GM21526 (cell line): Measurements from ENCODE around the gene B3GNT2.
"Not testable (repeated sequence)": the region's sequence is repeated elsewhere in the genome, so short reads cannot be mapped to it uniquely, and the experiment has no call there.

ENCODE experiments used
- ATAC-seq: cut with Tn5 transposase; IDR thresholded peaks from one replicate; pipeline ENCODE4 v1.9.1; 2021; ENCODE audit warnings: moderate library complexity; ENCODE audit not compliant: unreplicated experiment, low FRiP score

Gene B3GNT2

DNA sequence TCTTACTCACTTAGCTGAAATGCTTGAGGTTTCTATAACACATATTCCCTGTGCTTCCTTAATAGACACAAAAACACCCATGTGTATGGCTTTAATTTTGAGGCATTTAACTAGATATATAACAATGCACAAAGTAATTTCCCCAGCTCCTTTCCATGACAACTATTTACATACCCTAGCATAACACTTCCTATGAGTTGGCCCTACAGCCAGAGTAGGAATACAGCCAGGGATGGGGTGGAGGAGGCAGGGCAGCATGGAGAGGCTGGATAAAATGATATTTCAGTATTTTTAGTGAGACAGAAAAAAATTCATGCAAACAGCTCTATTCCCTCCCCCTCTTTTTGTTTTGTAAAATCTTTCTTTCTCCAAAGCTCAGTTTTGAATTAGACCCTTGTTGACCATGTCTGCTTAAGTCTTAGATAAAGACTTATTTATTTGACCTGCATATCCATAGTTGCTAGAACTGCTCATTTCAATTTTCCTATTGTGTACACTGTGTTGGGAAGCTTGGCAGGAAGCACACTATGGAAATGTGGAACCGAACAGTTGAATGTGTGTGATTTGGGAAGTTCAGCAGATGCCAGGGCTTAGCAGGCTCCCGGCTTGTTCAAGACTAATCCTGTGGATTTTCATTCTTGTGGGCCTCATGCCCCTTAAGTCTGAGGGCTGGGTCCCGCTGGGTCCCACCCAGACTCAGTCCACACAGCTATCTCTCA is 11.2 kb upstream of the B3GNT2 start:
- ATAC-seq: no peak

GRCh38 chr2:62185475-62186155 is 10.3 kb upstream of the B3GNT2 start:
- ATAC-seq: no peak

DNA sequence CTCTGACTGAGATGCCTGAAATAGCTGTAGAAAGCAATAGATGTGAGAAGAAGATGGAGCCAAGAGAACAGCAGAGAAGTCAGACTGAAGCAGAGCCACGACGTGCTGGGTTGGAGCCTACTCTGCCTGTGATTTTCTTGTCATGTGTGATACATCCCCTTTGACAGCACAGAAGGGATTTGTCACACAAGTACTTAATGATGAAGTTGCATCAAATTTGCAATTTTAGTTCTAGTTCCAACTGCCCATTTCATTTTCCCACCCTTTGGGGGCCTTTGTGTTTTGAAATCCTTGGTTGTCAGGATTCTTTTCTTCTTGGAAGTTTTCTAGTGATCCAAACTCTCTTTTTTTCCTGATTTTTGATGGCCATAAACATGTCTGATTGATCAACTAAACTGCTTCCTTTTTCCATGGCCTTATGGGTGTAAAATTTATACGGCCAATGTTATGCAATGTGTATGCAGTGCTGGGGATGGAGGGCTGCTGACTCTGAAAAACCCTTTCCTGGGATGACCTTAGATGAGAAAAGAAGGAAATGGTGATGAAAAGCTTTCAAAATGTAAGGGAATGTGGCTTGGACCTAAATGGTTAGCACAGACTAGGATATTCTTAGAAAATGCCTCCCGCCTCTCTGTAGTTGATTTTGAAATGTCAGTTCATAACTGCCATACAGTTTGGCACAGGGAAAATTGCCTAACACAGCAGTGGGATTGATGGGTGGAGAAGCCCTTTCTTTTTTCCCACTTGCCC is 9.6 kb upstream of the B3GNT2 start:
- ATAC-seq: no peak

- no peak for ATAC-seq
These were observed 8.7 kb upstream of the B3GNT2 start for GRCh38 chr2:62187246-62187645.

GRCh38 chr2:62188416-62188815 is 7.5 kb upstream of the B3GNT2 start:
- ATAC-seq: no peak

GRCh38 chr2:62189196-62189595 is 6.7 kb upstream of the B3GNT2 start:
- ATAC-seq: no peak

DNA sequence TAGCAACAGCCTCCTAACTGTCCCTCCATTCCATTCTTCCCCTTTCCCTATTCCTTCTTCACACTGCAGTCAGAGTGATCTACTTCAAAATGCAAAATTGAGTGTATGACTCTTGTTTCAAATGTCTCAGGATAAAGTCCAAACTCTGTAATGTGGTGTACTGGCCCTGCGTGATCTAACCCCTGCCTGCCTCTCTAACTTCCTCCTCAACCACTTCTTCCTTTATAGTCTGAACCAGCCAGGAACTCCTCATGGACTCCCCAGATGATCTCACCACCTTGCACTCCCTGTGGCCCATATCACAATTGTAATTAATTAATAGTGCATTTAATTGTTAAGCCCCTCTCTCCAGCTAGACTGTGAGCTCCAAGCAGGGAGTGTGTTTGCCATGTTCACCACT is 3.1 kb upstream of the B3GNT2 start:
- no peak for ATAC-seq

- no peak for ATAC-seq
These were observed 1.1 kb upstream of the B3GNT2 start for GRCh38 chr2:62194558-62195420.

DNA sequence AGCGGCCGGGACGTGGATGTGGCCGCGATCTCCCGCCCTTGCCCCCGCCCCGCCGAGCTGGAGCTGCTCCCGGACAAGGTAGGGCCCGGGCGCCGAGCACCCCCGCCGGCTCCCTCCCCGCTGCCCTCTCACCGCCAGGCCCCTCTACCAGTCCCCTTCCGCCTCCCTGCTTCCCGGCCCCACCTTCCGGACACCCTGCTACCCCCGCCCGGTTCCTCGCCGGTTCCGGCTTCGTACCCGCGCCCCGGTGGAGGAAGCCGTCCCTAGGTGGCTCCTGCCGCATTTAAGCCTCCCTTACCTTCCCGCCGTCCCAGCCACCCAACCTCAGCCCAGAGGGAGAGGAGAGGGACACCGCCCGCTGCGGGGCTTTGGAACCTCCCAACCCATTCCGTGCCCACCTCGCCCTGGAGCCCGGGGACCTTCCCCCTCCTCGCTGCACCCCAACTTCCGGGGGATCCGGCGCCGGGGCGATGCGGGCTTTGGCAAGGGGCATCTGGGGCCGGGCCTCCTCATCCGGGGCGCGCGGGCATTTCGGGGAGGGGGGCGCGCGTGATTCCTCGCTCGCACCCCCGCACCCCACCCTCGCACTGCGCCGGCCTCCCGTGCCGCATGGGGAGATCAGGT is 475 bp downstream of the B3GNT2 start:
- peak; percentile 20 for ATAC-seq

GRCh38 chr2:62197011-62197924 is 1.4 kb downstream of the B3GNT2 start:
- ATAC-seq: peak; percentile 29

DNA sequence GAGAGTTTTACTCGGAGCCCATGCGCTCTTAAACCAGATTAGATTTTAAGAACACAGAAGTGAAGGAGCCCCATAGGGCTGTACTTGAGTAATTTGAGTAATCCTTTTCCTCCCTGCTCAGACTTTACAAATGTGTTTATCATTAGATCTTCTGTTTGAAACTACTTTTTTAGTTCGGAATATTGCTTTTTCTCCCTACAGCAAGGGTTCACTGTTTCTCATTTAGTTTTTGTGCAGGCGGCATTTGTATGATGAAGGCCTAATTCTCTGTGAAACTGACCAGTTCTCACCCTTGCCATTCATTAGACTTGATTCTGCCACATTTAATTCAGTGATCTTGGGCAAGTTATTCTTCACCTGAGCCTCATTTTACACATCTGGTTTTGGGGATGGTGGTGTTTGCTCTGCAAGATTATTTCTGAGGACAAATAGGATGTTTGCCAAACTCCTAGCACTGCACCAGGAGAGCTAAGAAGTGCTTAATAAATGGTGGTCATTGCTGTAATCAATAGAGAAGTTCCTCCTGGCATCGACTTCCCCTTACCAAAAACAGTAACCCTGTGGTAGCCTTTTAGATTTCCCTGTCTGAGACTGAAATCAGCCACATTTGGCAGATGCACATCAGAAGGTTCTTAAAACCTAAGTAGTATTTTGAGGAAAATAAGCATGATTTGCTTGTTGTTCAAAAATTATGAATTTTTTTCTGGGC is 2.2 kb downstream of the B3GNT2 start:
- ATAC-seq: no peak

DNA sequence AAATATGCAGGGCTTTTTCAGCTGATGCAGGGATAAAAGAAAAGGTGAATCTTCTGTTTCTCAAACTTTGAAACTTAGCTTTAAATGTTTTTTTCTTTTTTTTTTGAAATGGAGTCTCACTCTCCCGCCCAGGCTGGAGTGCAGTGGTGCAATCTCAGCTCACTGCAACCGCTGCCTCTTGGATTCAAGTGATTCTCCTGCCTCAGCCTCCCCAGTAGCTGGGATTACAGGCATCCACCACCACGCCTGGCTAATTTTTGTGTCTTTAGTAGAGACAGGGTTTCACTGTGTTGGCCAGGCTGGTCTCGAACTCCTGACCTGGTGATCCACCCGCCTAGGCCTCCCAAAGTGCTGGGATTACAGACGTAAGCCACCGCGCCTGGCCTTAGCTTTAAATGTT is 2.9 kb downstream of the B3GNT2 start:
- ATAC-seq: not testable (repeated sequence)

- ATAC-seq: no peak
These were observed 3.6 kb downstream of the B3GNT2 start for GRCh38 chr2:62199392-62200125.

DNA sequence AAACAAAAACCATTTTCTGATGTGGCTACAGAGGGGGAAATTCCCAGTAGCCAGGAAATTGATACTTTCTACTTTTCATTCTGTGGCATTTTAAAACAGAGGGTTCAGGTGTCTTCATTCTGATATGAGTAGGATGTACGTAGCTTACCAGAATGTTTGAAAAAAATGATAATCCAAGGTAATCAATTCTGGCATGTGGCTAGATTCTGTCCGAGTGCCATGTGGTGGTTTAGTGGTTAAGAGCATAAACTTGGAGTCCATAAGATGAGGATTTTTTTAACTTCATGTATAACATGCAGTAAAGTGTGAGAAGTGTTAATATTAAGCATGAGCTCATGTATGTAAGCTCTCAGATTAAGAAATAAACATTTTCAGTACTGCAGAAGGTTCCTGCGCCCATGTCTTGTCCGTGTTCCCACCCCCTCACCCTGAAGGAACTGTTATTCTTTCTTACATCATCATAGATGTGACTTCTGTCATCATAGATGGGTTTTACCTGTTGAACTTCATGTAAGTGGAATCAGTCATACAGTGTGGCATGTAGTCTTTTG is 4.5 kb downstream of the B3GNT2 start:
- no peak for ATAC-seq

DNA sequence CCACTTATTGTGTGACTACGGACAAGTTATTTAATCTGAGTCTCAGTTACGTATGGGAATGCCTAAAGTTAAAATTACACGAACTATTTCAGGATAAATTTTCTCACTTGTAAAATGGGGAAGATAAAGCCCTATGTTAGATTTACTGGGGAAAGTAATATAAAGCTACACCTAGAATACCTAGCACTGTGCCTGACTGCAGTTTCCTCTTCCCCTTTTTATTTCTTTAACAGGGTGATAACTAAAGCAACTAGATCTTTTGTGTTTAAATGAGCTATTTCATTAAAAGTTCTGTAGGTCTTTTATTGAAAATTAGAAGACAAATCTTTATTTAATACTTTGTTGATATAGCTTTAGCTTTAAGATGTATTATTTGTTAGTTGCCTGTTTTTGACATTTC is 5.0 kb downstream of the B3GNT2 start:
- ATAC-seq: no peak

DNA sequence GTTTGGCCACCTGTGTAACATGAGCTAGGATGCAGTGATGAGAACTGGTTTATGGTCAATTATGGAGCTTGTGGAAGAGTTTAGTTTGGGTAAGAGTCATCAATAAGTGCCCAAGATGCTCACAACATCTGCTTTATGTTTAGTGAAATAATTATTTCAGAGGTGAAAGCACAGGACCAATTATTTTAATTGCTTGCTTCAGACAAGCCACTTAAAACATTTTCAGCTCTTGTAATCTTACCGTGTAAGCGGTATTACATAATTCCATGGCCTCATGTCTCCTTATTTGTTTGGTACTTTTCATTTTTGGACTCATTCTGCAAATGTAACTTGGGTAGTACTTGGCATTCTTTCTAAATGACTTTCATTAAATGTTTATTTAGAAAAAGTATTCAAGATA is 5.4 kb downstream of the B3GNT2 start:
- ATAC-seq: no peak

DNA sequence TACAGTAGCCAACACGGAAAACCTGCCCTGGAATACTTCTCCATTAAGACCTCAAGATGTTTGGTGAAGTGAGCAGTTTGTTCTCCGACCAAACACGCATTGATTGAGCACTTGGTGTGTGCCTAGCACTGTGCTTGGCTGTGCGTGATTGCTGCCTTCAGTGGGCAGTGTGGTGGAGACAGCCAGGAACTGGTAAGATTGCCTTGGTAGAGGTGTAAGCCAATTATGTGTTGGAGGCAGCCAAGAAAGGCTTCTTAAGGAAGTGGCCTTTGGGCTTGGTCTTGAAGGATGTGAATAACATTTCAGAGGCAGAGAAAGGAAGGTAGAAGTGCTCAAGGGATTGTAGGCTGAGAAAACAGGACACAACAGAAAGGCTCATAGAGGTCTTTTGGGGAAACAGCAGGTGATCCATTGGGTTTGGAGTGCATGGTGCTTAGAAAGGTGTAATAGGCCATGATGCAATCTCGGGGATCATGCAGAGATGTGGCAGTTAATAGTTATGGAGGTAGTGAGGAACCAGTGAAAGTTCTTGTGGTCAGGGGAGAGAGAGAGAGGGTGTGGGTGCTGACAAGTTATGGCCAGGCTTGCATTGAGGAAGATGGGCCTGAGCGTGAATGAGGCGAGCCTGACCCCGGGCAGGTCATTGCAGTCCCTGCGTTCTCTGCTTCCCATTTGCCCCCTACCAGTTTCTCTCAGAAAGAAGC is 6.3 kb downstream of the B3GNT2 start:
- no peak for ATAC-seq
